Activated naive CD8-positive, alpha-beta T cell (primary cell): ENCODE results near the gene EGF.
"Not testable (repeated sequence)": the region's sequence is repeated elsewhere in the genome, so short reads cannot be mapped to it uniquely, and the experiment has no call there.

Experiments
- H3K27ac Mint-ChIP-seq: one replicate; pipeline ENCODE4 v1.8.0; 2021; ENCODE audit warnings: mixed read lengths
- H3K27me3 Mint-ChIP-seq: one replicate; pipeline ENCODE4 v1.8.0; 2021; ENCODE audit warnings: mixed read lengths
- H3K36me3 Mint-ChIP-seq: one replicate; pipeline ENCODE4 v1.8.0; 2021; ENCODE audit warnings: mixed read lengths
- H3K4me1 Mint-ChIP-seq: one replicate; pipeline ENCODE4 v1.8.0; 2021; ENCODE audit warnings: low read depth, mixed read lengths
- H3K4me3 Mint-ChIP-seq: one replicate; pipeline ENCODE4 v1.8.0; 2021; ENCODE audit warnings: mild to moderate bottlenecking, mixed read lengths
- H3K9me3 Mint-ChIP-seq: one replicate; pipeline ENCODE4 v1.8.0; 2021; ENCODE audit warnings: low read depth, mixed read lengths

The EGF gene

GRCh38 chr4:110010797-110011196, 98.1 kb downstream of the EGF start:
- Mint-ChIP-seq H3K4me3 (no peak overlapping the region), H3K36me3 (no peaks in the 10 kb centered on the region), H3K9me3 (no peaks in the 10 kb centered on the region)

GRCh38 chr4:110012917-110013316, 100.2 kb downstream of the EGF start:
- Mint-ChIP-seq H3K36me3 (peaks cover 5% of the 10 kb centered on the region), H3K27me3 (peaks cover 3% of the 10 kb centered on the region), H3K4me1 (no peaks in the 10 kb centered on the region)

More at GRCh38 chr4:110010797-110011196, 98.1 kb downstream of the EGF start:
- H3K27me3 Mint-ChIP-seq: peaks cover 3% of the 10 kb centered on the region
- no peaks in the 10 kb centered on the region for H3K4me1 Mint-ChIP-seq
- no peak overlapping the region for H3K27ac Mint-ChIP-seq

GRCh38 chr4:110014233-110014632, 101.5 kb downstream of the EGF start:
- Mint-ChIP-seq H3K27ac (no peak overlapping the region), H3K36me3 (peaks cover 5% of the 10 kb centered on the region), H3K27me3 (peaks cover 3% of the 10 kb centered on the region), H3K9me3 (peaks cover 6% of the 10 kb centered on the region), H3K4me3 (no peak overlapping the region), H3K4me1 (peaks cover under 1% of the 10 kb centered on the region)

More at GRCh38 chr4:110012917-110013316, 100.2 kb downstream of the EGF start:
- Mint-ChIP-seq H3K4me3 (no peak overlapping the region), H3K27ac (no peak overlapping the region), H3K9me3 (peaks cover 6% of the 10 kb centered on the region)

- H3K9me3 Mint-ChIP-seq: peaks cover 6% of the 10 kb centered on the region
- no peak overlapping the region for H3K4me3 Mint-ChIP-seq
- H3K4me1 Mint-ChIP-seq: peaks cover 11% of the 10 kb centered on the region
- H3K36me3 Mint-ChIP-seq: peaks cover 5% of the 10 kb centered on the region
- H3K27ac Mint-ChIP-seq: no peak overlapping the region
- peaks cover 3% of the 10 kb centered on the region for H3K27me3 Mint-ChIP-seq
These were observed 106.5 kb downstream of the EGF start for GRCh38 chr4:110019153-110019552.

- H3K4me3 Mint-ChIP-seq: no peak overlapping the region
- no peaks in the 10 kb centered on the region for H3K27me3 Mint-ChIP-seq
- peaks cover 6% of the 10 kb centered on the region for H3K9me3 Mint-ChIP-seq
- peaks cover 11% of the 10 kb centered on the region for H3K4me1 Mint-ChIP-seq
- no peak overlapping the region for H3K27ac Mint-ChIP-seq
- H3K36me3 Mint-ChIP-seq: peaks cover 5% of the 10 kb centered on the region
These were observed 107.5 kb downstream of the EGF start for GRCh38 chr4:110020139-110020538.

GRCh38 chr4:110020646-110021443, 108.2 kb downstream of the EGF start:
- Mint-ChIP-seq H3K27me3 (no peaks in the 10 kb centered on the region), H3K4me3 (no peak overlapping the region), H3K4me1 (peaks cover 11% of the 10 kb centered on the region), H3K36me3 (peaks cover 5% of the 10 kb centered on the region), H3K27ac (no peak overlapping the region), H3K9me3 (peaks cover 6% of the 10 kb centered on the region)

- peaks cover 11% of the 10 kb centered on the region for H3K4me1 Mint-ChIP-seq
- H3K27me3 Mint-ChIP-seq: no peaks in the 10 kb centered on the region
- no peaks in the 10 kb centered on the region for H3K9me3 Mint-ChIP-seq
- no peak overlapping the region for H3K4me3 Mint-ChIP-seq
- no peaks in the 10 kb centered on the region for H3K36me3 Mint-ChIP-seq
- H3K27ac Mint-ChIP-seq: no peak overlapping the region
These were observed 109.8 kb downstream of the EGF start for GRCh38 chr4:110022457-110022856.

GRCh38 chr4:110025056-110025455, 112.4 kb downstream of the EGF start:
- Mint-ChIP-seq H3K4me1 (peaks cover 8% of the 10 kb centered on the region), H3K27me3 (peaks cover 2% of the 10 kb centered on the region), H3K36me3 (no peaks in the 10 kb centered on the region), H3K4me3 (no peak overlapping the region), H3K9me3 (no peaks in the 10 kb centered on the region), H3K27ac (no peak overlapping the region)

- Mint-ChIP-seq H3K27me3 (peaks cover 2% of the 10 kb centered on the region), H3K9me3 (no peaks in the 10 kb centered on the region), H3K36me3 (no peaks in the 10 kb centered on the region), H3K27ac (no peak overlapping the region), H3K4me1 (peaks cover 3% of the 10 kb centered on the region), H3K4me3 (no peak overlapping the region)
These were observed 113.0 kb downstream of the EGF start for GRCh38 chr4:110025718-110026117.

GRCh38 chr4:110032603-110033002, 119.9 kb downstream of the EGF start:
- no peaks in the 10 kb centered on the region for H3K36me3 Mint-ChIP-seq
- no peak overlapping the region for H3K27ac Mint-ChIP-seq
- H3K4me3 Mint-ChIP-seq: no peak overlapping the region
- peaks cover 3% of the 10 kb centered on the region for H3K4me1 Mint-ChIP-seq
- no peaks in the 10 kb centered on the region for H3K9me3 Mint-ChIP-seq
- H3K27me3 Mint-ChIP-seq: peaks cover 21% of the 10 kb centered on the region

GRCh38 chr4:110033355-110034025, 120.8 kb downstream of the EGF start:
- peaks cover 3% of the 10 kb centered on the region for H3K4me1 Mint-ChIP-seq
- no peak overlapping the region for H3K4me3 Mint-ChIP-seq
- H3K9me3 Mint-ChIP-seq: no peaks in the 10 kb centered on the region
- H3K27me3 Mint-ChIP-seq: peaks cover 21% of the 10 kb centered on the region
- no peaks in the 10 kb centered on the region for H3K36me3 Mint-ChIP-seq
- no peak overlapping the region for H3K27ac Mint-ChIP-seq

- no peaks in the 10 kb centered on the region for H3K9me3 Mint-ChIP-seq
- H3K27me3 Mint-ChIP-seq: peaks cover 21% of the 10 kb centered on the region
- H3K36me3 Mint-ChIP-seq: no peaks in the 10 kb centered on the region
- H3K4me1 Mint-ChIP-seq: peaks cover 3% of the 10 kb centered on the region
- H3K4me3 Mint-ChIP-seq: no peak overlapping the region
- no peak overlapping the region for H3K27ac Mint-ChIP-seq
These were observed 121.3 kb downstream of the EGF start for GRCh38 chr4:110034026-110034393.

GRCh38 chr4:110039164-110039563, 126.5 kb downstream of the EGF start:
- not testable (repeated sequence) for H3K27ac Mint-ChIP-seq, H3K9me3 Mint-ChIP-seq, H3K4me3 Mint-ChIP-seq, H3K36me3 Mint-ChIP-seq, H3K4me1 Mint-ChIP-seq
- peaks cover 18% of the 10 kb centered on the region for H3K27me3 Mint-ChIP-seq

GRCh38 chr4:110041735-110042134, 129.1 kb downstream of the EGF start:
- H3K27ac Mint-ChIP-seq: no peak overlapping the region
- H3K27me3 Mint-ChIP-seq: peaks cover 10% of the 10 kb centered on the region
- H3K9me3 Mint-ChIP-seq: no peaks in the 10 kb centered on the region
- peaks cover 2% of the 10 kb centered on the region for H3K4me1 Mint-ChIP-seq
- H3K36me3 Mint-ChIP-seq: no peaks in the 10 kb centered on the region
- no peak overlapping the region for H3K4me3 Mint-ChIP-seq

GRCh38 chr4:110042545-110043517, 130.1 kb downstream of the EGF start:
- Mint-ChIP-seq H3K4me1 (peaks cover 2% of the 10 kb centered on the region), H3K27ac (no peak overlapping the region)

More at GRCh38 chr4:110042545-110043517, 130.1 kb downstream of the EGF start:
- Mint-ChIP-seq H3K27me3 (peaks cover 10% of the 10 kb centered on the region), H3K4me3 (no peak overlapping the region), H3K9me3 (no peaks in the 10 kb centered on the region), H3K36me3 (no peaks in the 10 kb centered on the region)
